H1 (cell line): ENCODE measurements around the gene PLCB3. TPM values are rescaled to one million over a fixed set of nuclear protein-coding genes. Genes with fewer than 3 reads are reported as not detected.
A peak's percentile ranks its signal among the peaks of the same experiment; 100 is the strongest.

Source experiments
- CTCF ChIA-PET: fragments of 300-600 bp; sonication (Branson Sonifier 250); formaldehyde crosslinking; loops from one replicate; lab custom pipeline; 2021; ENCODE audit not compliant: partially characterized antibody; lab: Charles Lee
- POLR2A ChIA-PET: fragments of 300-600 bp; sonication (Branson Sonifier 250); formaldehyde crosslinking; loops from one replicate; lab custom pipeline; 2021; ENCODE audit warnings: inconsistent platforms; ENCODE audit not compliant: partially characterized antibody; lab: Charles Lee
- DNase-seq, 2 experiments: peaks; one replicate each; pipeline versions ENCODE4 v3.0.0 to v3.0.0-alpha.2; 2010 to 2022; ENCODE audit warnings: low spot score in 2 of 2, low read depth in 1 of 2, mixed read lengths in 1 of 2
- FAIRE-seq: peaks from 2 replicates; lab custom pipeline; 2011; peaks lifted over from hg19 to GRCh38; lab: Jason Lieb, UNC
- H2AFZ ChIP-seq: 2 replicates; pipeline ENCODE4 v1.8.1; 2012; ENCODE audit warnings: low read length, inconsistent platforms
- H2AK5ac ChIP-seq: 2 replicates; pipeline ENCODE4 v1.6.1; 2013; ENCODE audit warnings: low read depth, low read length
- H2BK120ac ChIP-seq: replicated peaks from 2 replicates; pipeline ENCODE3; 2013; ENCODE audit warnings: low read depth, low read length, inconsistent platforms
- H2BK12ac ChIP-seq: 2 replicates; pipeline ENCODE4 v1.6.1; 2013; ENCODE audit warnings: low read depth, low read length
- H2BK15ac ChIP-seq: 2 replicates; pipeline ENCODE4 v1.6.1; 2013; ENCODE audit warnings: low read length
- H2BK20ac ChIP-seq: 2 replicates; pipeline ENCODE4 v1.6.1; 2013; ENCODE audit warnings: low read length
- H2BK5ac ChIP-seq: 2 replicates; pipeline ENCODE4 v1.6.1; 2013; ENCODE audit warnings: low read depth, low read length
- H3K14ac ChIP-seq: 2 replicates; pipeline ENCODE4 v1.6.1; 2013; ENCODE audit warnings: inconsistent platforms; ENCODE audit not compliant: insufficient read length
- H3K18ac ChIP-seq: 2 replicates; pipeline ENCODE4 v1.6.1; 2013; ENCODE audit warnings: low read length; ENCODE audit errors: extremely low read depth
- H3K23ac ChIP-seq: 2 replicates; pipeline ENCODE4 v1.6.1; 2013; ENCODE audit warnings: inconsistent platforms; ENCODE audit not compliant: insufficient read length
- H3K23me2 ChIP-seq: 2 replicates; pipeline ENCODE4 v1.6.1; 2013; ENCODE audit warnings: low read depth, low read length
- H3K27ac ChIP-seq: 2 replicates; pipeline ENCODE4 v1.6.1; 2011; ENCODE audit warnings: low read depth, low read length, inconsistent platforms
- H3K27me3 ChIP-seq, 4 experiments: replicated peaks in 1 of 4; 1 replicate in 1 of 4; 2 replicates in 3 of 4; pipeline versions ENCODE4 v1.6.1 to v1.8.1; 2011 to 2013; ENCODE audit warnings: low read length in 3 of 4, mild to moderate bottlenecking in 3 of 4, inconsistent platforms in 2 of 4, mixed read lengths in 2 of 4, moderate library complexity in 1 of 4; ENCODE audit not compliant: control insufficient read depth in 3 of 4, insufficient read depth in 3 of 4; ENCODE audit errors: extremely low read depth in 1 of 4
- H3K36me3 ChIP-seq, 4 experiments: 2 replicates each; pipeline versions ENCODE4 v1.6.1 to v1.8.1; 2011 to 2013; ENCODE audit warnings: mild to moderate bottlenecking in 4 of 4, low read length in 3 of 4, moderate library complexity in 2 of 4, control low read depth in 1 of 4, inconsistent platforms in 1 of 4; ENCODE audit not compliant: insufficient read depth in 4 of 4, control insufficient read depth in 2 of 4
- H3K4ac ChIP-seq: replicated peaks from 2 replicates; pipeline ENCODE3; 2013; ENCODE audit warnings: low read length, low read depth, mixed read lengths, inconsistent platforms; ENCODE audit not compliant: insufficient read length
- H3K4me1 ChIP-seq, 4 experiments: replicated peaks in 1 of 4; 1 replicate in 1 of 4; 2 replicates in 3 of 4; pipeline versions ENCODE4 v1.6.1 to v1.8.1; 2011 to 2013; ENCODE audit warnings: low read length in 3 of 4, inconsistent platforms in 2 of 4, mixed read lengths in 1 of 4; ENCODE audit not compliant: insufficient read depth in 4 of 4, control insufficient read depth in 3 of 4
- H3K4me2 ChIP-seq, 2 experiments: 2 replicates each; pipeline versions ENCODE4 v1.6.1 to v1.8.1; 2011 to 2013; ENCODE audit warnings: low read depth in 2 of 2, low read length in 2 of 2, control low read depth in 1 of 2, inconsistent platforms in 1 of 2, mild to moderate bottlenecking in 1 of 2; ENCODE audit not compliant: insufficient read depth in 1 of 2
- H3K4me3 ChIP-seq, 4 experiments: fragments of 200-600, 300-600 bp in 1 of 4; sonication (generic), shearing (Covaris generic), sonication (Bioruptor Twin) in 1 of 4; 2 replicates each; pipeline versions ENCODE4 v1.5.1 to v1.8.1; 2011 to 2016; ENCODE audit warnings: low read length in 4 of 4, low read depth in 3 of 4, control low read depth in 2 of 4, inconsistent platforms in 2 of 4, mild to moderate bottlenecking in 2 of 4, mixed read lengths in 1 of 4, moderate library complexity in 1 of 4; ENCODE audit not compliant: insufficient read depth in 2 of 4; ENCODE audit errors: extremely low read depth in 1 of 4
- H3K56ac ChIP-seq: replicated peaks from 2 replicates; pipeline ENCODE3; 2013; ENCODE audit warnings: low read depth, mild to moderate bottlenecking, mixed read lengths, low read length, inconsistent platforms; ENCODE audit not compliant: insufficient read length
- H3K79me1 ChIP-seq: 2 replicates; pipeline ENCODE4 v1.6.1; 2013; ENCODE audit warnings: low read depth, low read length, control low read depth
- H3K79me2 ChIP-seq, 2 experiments: 2 replicates each; pipeline versions ENCODE4 v1.6.1 to v1.8.1; 2012 to 2013; ENCODE audit warnings: low read length in 2 of 2, mild to moderate bottlenecking in 2 of 2, inconsistent platforms in 1 of 2; ENCODE audit not compliant: insufficient read depth in 2 of 2, control insufficient read depth in 1 of 2
- H3K9ac ChIP-seq, 4 experiments: replicated peaks in 1 of 4; 1 replicate in 1 of 4; 2 replicates in 3 of 4; pipeline versions ENCODE4 v1.6.1 to v1.8.1; 2011 to 2013; ENCODE audit warnings: low read depth in 3 of 4, low read length in 3 of 4, control low read depth in 2 of 4, mild to moderate bottlenecking in 2 of 4, moderate library complexity in 2 of 4, inconsistent platforms in 1 of 4; ENCODE audit errors: extremely low read depth in 1 of 4
- H3K9me3 ChIP-seq, 2 experiments: 2 replicates each; pipeline versions ENCODE4 v1.6.1 to v1.8.1; 2012 to 2013; ENCODE audit warnings: mild to moderate bottlenecking in 2 of 2, moderate library complexity in 2 of 2, control low read depth in 1 of 2, inconsistent platforms in 1 of 2, low read depth in 1 of 2, low read length in 1 of 2, mixed read lengths in 1 of 2; ENCODE audit not compliant: insufficient read depth in 2 of 2
- H4K20me1 ChIP-seq, 2 experiments: replicated peaks in 1 of 2; 2 replicates each; pipeline versions ENCODE3 to v1.8.1; 2011 to 2013; ENCODE audit warnings: inconsistent platforms in 2 of 2, low read length in 2 of 2, mild to moderate bottlenecking in 1 of 2; ENCODE audit not compliant: insufficient read depth in 2 of 2, control insufficient read depth in 1 of 2
- H4K5ac ChIP-seq: 2 replicates; pipeline ENCODE4 v1.6.1; 2013; ENCODE audit warnings: low read length, low read depth, mixed read lengths, inconsistent platforms; ENCODE audit not compliant: insufficient read length
- H4K8ac ChIP-seq: 2 replicates; pipeline ENCODE4 v1.8.0; 2013; ENCODE audit warnings: mild to moderate bottlenecking, moderate library complexity, low read length, inconsistent platforms; ENCODE audit not compliant: insufficient read depth; ENCODE audit errors: extremely low read depth
- H4K91ac ChIP-seq: replicated peaks from 2 replicates; pipeline ENCODE3; 2013; ENCODE audit warnings: low read length, mixed read lengths, inconsistent platforms; ENCODE audit not compliant: insufficient read length
- BRCA1 ChIP-seq: IDR thresholded peaks from 2 replicates; pipeline ENCODE4 v1.6.1; 2012; ENCODE audit warnings: low read depth, low read length, improper control_type of control experiment
- CEBPB ChIP-seq: IDR thresholded peaks from 2 replicates; pipeline ENCODE4 v1.6.1; 2012; ENCODE audit warnings: low read depth, low read length
- CREB1 ChIP-seq: IDR thresholded peaks from 2 replicates; pipeline ENCODE4 v1.6.1; 2012; ENCODE audit warnings: inconsistent platforms
- EGR1 ChIP-seq: IDR thresholded peaks from 2 replicates; pipeline ENCODE4 v1.6.1; 2011; ENCODE audit warnings: low read depth, low read length, borderline replicate concordance
- NRF1 ChIP-seq: IDR thresholded peaks from 2 replicates; pipeline ENCODE4 v1.6.1; 2011; ENCODE audit warnings: mild to moderate bottlenecking, low read depth, low read length, improper control_type of control experiment
- SIN3A ChIP-seq, 2 experiments: IDR thresholded peaks in 1 of 2; conservative IDR thresholded peaks in 1 of 2; 2 replicates each; pipeline ENCODE4 v1.6.1; 2011 to 2012; ENCODE audit warnings: low read length in 2 of 2, improper control_type of control experiment in 1 of 2, low read depth in 1 of 2, mild to moderate bottlenecking in 1 of 2
- SP1 ChIP-seq: IDR thresholded peaks from 2 replicates; pipeline ENCODE4 v1.6.1; 2011; ENCODE audit warnings: low read depth, low read length
- TAF1 ChIP-seq: IDR thresholded peaks from 2 replicates; pipeline ENCODE4 v1.6.1; 2011; ENCODE audit warnings: mild to moderate bottlenecking, low read depth, low read length
- TEAD4 ChIP-seq: IDR thresholded peaks from 2 replicates; pipeline ENCODE4 v1.6.1; 2012; ENCODE audit warnings: low read depth, low read length, inconsistent platforms, mixed read lengths
- WGBS, 2 experiments: shearing (Covaris generic) in 1 of 2; methylation state at CpG; one replicate each; pipeline versions ENCODE4 v1.1.6 to v1.1.7; 2013 to 2015; ENCODE audit warnings: low lambda C conversion rate in 2 of 2, mixed read lengths in 2 of 2, inconsistent platforms in 1 of 2, low coverage in 1 of 2, missing lambda C conversion rate in 1 of 2; ENCODE audit not compliant: insufficient replicate concordance in 2 of 2, insufficient coverage in 1 of 2, insufficient read length in 1 of 2; ENCODE audit errors: extremely low coverage in 1 of 2, missing lambda C conversion rate in 1 of 2; 5-methylcytosine and 5-hydroxymethylcytosine counted together
- polyA plus RNA-seq, 7 experiments: library from polyadenylated mRNA; depleted of rRNA in 3 of 7; stranded (reverse) in 5 of 7; unstranded in 2 of 7; fragments of >200 nt in 5 of 7; fragments of 200-250 nt in 2 of 7; gene quantifications; 1 replicate in 5 of 7; 2 replicates in 1 of 7; 4 replicates in 1 of 7; pipeline versions ENCODE4 v1.2.1 to v1.2.3, GENCODE V29; 2011 to 2013; ENCODE audit warnings: missing spikeins in 2 of 7, mixed read lengths in 2 of 7
- total RNA-seq: library from RNA; stranded (reverse); fragmentation: NEBNext Ultra II Directional; extraction: Animal tissue kit (Norgen Biotek cat#: 25700); gene quantifications from 2 replicates; pipeline ENCODE4 v1.2.1, GENCODE V29; 2021

PLCB3 gene
- total and polyA plus RNA-seq, 2 of the 8 experiments (the other 6 are each of a cell fraction or from before 2014, with no cell fraction given), result 47.2 to 104 TPM

GRCh38 chr11:64305075-64305690, 53.9 kb downstream of the PLCB3 start, which contains the start of gene ESRRA:
Gene ESRRA (plus strand): TSS chr11:64305524. CDS start chr11:64307180, 1,656 bp downstream.
- Histone ChIP-seq H2AFZ (0 out of 2 replicates have a peak within 1 kb of the TSS, but pooled peaks have one; percentile 36), H3K4me2 (peak within 1 kb of the TSS; percentile 96 to 98), H2AK5ac (peak within 1 kb of the TSS; percentile 96), H3K4me3 (peak within 1 kb of the TSS; percentile 62 to 93 (median 83)), H2BK120ac (peak within 1 kb of the TSS; percentile 92), H2BK15ac (peak within 1 kb of the TSS; percentile 88; the same call in 1 of the 2 replicates), H3K9ac (peak within 1 kb of the TSS in 3 of 4 experiments; percentile 76 to 88 (median 85); a peak in 6 of 7 replicates), H4K5ac (peak within 1 kb of the TSS; percentile 99), H4K20me1 (peaks cover 2 to 3% of the 10 kb centered on the region in 2 experiments), H2BK20ac (peak within 1 kb of the TSS; percentile 80; the same call in 1 of the 2 replicates), H3K4me1 (peaks cover 3 to 15% (median 12%) of the 10 kb centered on the region in 4 experiments; a peak in 6 of 7 replicates), H4K91ac (peak within 1 kb of the TSS; percentile 98), H4K8ac (peak within 1 kb of the TSS; percentile 97), H3K27ac (peak within 1 kb of the TSS; percentile 87), H3K4ac (peak within 1 kb of the TSS; percentile 99), H3K14ac (no peak within 1 kb of the TSS), H3K56ac (peak within 1 kb of the TSS; percentile 97), H3K23ac (no peak within 1 kb of the TSS), H2BK12ac (peak within 1 kb of the TSS; percentile 90), H3K18ac (peak within 1 kb of the TSS; percentile 99), H3K79me1 (peaks cover 11% of the 10 kb centered on the region; the same call in 1 of the 2 replicates), H3K27me3 (peaks cover 6 to 23% (median 11%) of the 10 kb centered on the region in 4 experiments), H3K36me3 (no peaks in the 10 kb centered on the region), H3K9me3 (no peaks in the 10 kb centered on the region; a peak in 1 of 4 replicates), H3K23me2 (peaks cover 14% of the 10 kb centered on the region; the same call in 1 of the 2 replicates), H3K79me2 (peaks cover 0 to 17% of the 10 kb centered on the region in 2 experiments; a peak in 2 of 4 replicates), H2BK5ac (peak within 1 kb of the TSS; percentile 98)
- DNase-seq (peak; percentile 99), FAIRE-seq (no peak)
- 2% methylated on average over 41 of the region's 81 CpGs; no CpG with 5 or more reads in 1 of the 2 experiments for WGBS, 2 experiments
- TF ChIP-seq TAF1, result peak; percentile 50
- TF ChIP-seq SIN3A (conservative IDR thresholded peaks at IDR 0.05 in 1 of 2, IDR thresholded peaks at IDR 0.05 in 1 of 2; ENCODE audit: low read depth in 1 of 2, low read length in 2 of 2), result peak; percentile 48 to 82; a peak in 1 of 4 replicates
- peak; percentile 9; the same call in 1 of the 2 replicates for TF ChIP-seq SP1
- 0 out of 2 replicates have a peak, but pooled peaks have one; percentile 28 for TF ChIP-seq EGR1
- TF ChIP-seq CEBPB, result peak; percentile 79
- TF ChIP-seq CREB1, result peak; percentile 87
- TF ChIP-seq TEAD4, result no peak
- no peak for TF ChIP-seq BRCA1
- TF ChIP-seq NRF1, result peak; percentile 79
- POLR2A ChIA-PET, result interaction anchor here (1.0 to 5.6 kb wide), 19 partner anchors 8 to 386 kb away, joined by 3 to 57 read pairs (median 6); partner anchors contain the start of genes BAD, FERMT3, GPR137 and NUDT22
- CTCF ChIA-PET, result interaction anchor here (0.7 to 20.8 kb wide), 19 partner anchors 9 to 340 kb away, joined by 3 to 614 read pairs (median 5); partner anchors contain the start of genes BAD, CCDC88B, FERMT3 and GPR137
